RPMI8226 (cell line): ENCODE data around the gene DNAH9.

Experiments
- DNase-seq: peaks from one replicate; pipeline ENCODE4 v3.0.0-alpha.2; 2015

Gene DNAH9

GRCh38 chr17:11690681-11691080, 92.4 kb downstream of the DNAH9 start:
- no peak for DNase-seq

- no peak for DNase-seq
Observed at GRCh38 chr17:11692688-11693087, 94.4 kb downstream of the DNAH9 start.

GRCh38 chr17:11693284-11693683, 95.0 kb downstream of the DNAH9 start:
- no peak for DNase-seq

- no peak for DNase-seq
Observed at GRCh38 chr17:11700668-11701067, 102.4 kb downstream of the DNAH9 start.

- no peak for DNase-seq
Observed at GRCh38 chr17:11701911-11702310, 103.6 kb downstream of the DNAH9 start.

GRCh38 chr17:11704041-11704440, 105.8 kb downstream of the DNAH9 start:
- no peak for DNase-seq

GRCh38 chr17:11705111-11705510, 106.8 kb downstream of the DNAH9 start:
- DNase-seq, result peak; percentile 4

GRCh38 chr17:11707586-11707985, 109.3 kb downstream of the DNAH9 start:
- no peak for DNase-seq

GRCh38 chr17:11712456-11712855, 114.2 kb downstream of the DNAH9 start:
- DNase-seq, result no peak

- no peak for DNase-seq
Observed at GRCh38 chr17:11719203-11719602, 120.9 kb downstream of the DNAH9 start.

- DNase-seq, result no peak
Observed at GRCh38 chr17:11719856-11720255, 121.6 kb downstream of the DNAH9 start.

GRCh38 chr17:11720816-11721215, 122.5 kb downstream of the DNAH9 start:
- DNase-seq, result no peak

- no peak for DNase-seq
Observed at GRCh38 chr17:11730747-11731146, 132.5 kb downstream of the DNAH9 start.

GRCh38 chr17:11736613-11737312, 138.5 kb downstream of the DNAH9 start:
- peak; percentile 57 for DNase-seq

GRCh38 chr17:11737313-11737679, 139.0 kb downstream of the DNAH9 start:
- DNase-seq, result no peak

- no peak for DNase-seq
Observed at GRCh38 chr17:11738151-11738550, 139.9 kb downstream of the DNAH9 start.

GRCh38 chr17:11739351-11739750, 141.1 kb downstream of the DNAH9 start:
- no peak for DNase-seq

GRCh38 chr17:11739848-11740247, 141.6 kb downstream of the DNAH9 start:
- no peak for DNase-seq

- DNase-seq, result no peak
Observed at GRCh38 chr17:11742886-11743285, 144.6 kb downstream of the DNAH9 start.

GRCh38 chr17:11744696-11745095, 146.4 kb downstream of the DNAH9 start:
- no peak for DNase-seq

- DNase-seq, result no peak
Observed at GRCh38 chr17:11747441-11747840, 149.2 kb downstream of the DNAH9 start.

GRCh38 chr17:11757815-11758214, 159.5 kb downstream of the DNAH9 start:
- DNase-seq, result no peak

GRCh38 chr17:11768106-11768505, 169.8 kb downstream of the DNAH9 start:
- no peak for DNase-seq

- DNase-seq, result no peak
Observed at GRCh38 chr17:11768981-11769380, 170.7 kb downstream of the DNAH9 start.

GRCh38 chr17:11772031-11772430, 173.8 kb downstream of the DNAH9 start:
- DNase-seq, result no peak
